Fibroblast of villous mesenchyme (primary cell): Measurements from ENCODE around the gene SPRN. TPM values are rescaled to one million over a fixed set of nuclear protein-coding genes. Genes with fewer than 3 reads are reported as not detected.

Experiments
- DNase-seq: peaks from one replicate; pipeline ENCODE4 v3.0.0-alpha.2; 2010; ENCODE audit warnings: low read depth
- H3K4me3 ChIP-seq: 2 replicates; pipeline ENCODE4 v1.5.1; 2011; ENCODE audit warnings: low read depth, mild to moderate bottlenecking, low read length
- total RNA-seq: library from RNA; depleted of rRNA; stranded (reverse); fragments of >200 nt; gene quantifications from 2 replicates; pipeline ENCODE4 v1.2.3, GENCODE V29; 2012
- TF ChIP-seq, protein P1 (sequence below): IDR thresholded peaks from 2 replicates; pipeline ENCODE4 v1.5.1; 2012; ENCODE audit warnings: low read depth, mild to moderate bottlenecking, low read length; ENCODE audit not compliant: insufficient read depth

The SPRN gene
- total RNA-seq, 1 donor, result 0.43 TPM

DNA sequence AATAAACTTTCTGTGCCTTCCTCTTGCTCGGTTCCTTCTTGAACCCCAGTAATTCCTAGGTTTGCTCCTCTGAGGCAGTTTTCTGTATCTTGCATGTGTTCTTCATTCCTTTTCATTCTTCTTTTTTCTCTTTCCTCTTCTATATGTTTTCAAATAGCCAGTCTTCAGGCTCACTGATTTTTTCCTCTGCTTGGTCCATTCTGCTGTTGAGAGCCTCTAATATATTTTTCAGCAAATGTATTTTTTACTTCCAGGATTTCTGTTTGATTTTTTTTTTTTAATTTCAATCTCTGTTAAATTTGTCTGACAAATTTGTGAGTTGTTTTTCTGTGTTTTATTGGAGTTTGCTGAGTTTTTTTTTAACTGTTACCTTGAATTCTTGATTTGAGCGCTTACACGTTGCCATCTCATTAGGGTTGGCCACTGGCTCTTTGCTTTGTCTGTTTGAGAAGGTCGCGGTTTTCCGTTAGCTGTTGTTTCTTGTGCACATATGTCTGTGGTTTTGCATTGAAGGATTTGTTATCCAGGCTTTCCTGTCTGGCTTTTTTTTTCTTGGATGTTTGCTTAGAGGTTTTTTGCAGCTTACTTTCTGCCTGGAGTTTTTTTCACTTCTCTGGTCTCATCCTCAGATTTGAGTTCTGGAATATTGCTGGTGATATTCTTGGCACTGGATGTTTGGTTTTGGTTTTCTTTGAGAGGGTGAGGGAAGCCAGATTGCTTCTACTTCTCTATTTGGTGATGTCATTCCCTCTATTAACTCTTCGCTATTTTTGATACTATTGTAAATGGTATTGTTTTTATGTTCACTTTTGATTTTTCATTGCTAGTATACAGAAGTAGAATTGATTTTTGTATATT is 12.7 kb downstream of the SPRN start:
- TF ChIP-seq, protein P1, sequence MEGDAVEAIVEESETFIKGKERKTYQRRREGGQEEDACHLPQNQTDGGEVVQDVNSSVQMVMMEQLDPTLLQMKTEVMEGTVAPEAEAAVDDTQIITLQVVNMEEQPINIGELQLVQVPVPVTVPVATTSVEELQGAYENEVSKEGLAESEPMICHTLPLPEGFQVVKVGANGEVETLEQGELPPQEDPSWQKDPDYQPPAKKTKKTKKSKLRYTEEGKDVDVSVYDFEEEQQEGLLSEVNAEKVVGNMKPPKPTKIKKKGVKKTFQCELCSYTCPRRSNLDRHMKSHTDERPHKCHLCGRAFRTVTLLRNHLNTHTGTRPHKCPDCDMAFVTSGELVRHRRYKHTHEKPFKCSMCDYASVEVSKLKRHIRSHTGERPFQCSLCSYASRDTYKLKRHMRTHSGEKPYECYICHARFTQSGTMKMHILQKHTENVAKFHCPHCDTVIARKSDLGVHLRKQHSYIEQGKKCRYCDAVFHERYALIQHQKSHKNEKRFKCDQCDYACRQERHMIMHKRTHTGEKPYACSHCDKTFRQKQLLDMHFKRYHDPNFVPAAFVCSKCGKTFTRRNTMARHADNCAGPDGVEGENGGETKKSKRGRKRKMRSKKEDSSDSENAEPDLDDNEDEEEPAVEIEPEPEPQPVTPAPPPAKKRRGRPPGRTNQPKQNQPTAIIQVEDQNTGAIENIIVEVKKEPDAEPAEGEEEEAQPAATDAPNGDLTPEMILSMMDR, result no peak
- H3K4me3 ChIP-seq, result no peak overlapping the region
- DNase-seq, result no peak

DNA sequence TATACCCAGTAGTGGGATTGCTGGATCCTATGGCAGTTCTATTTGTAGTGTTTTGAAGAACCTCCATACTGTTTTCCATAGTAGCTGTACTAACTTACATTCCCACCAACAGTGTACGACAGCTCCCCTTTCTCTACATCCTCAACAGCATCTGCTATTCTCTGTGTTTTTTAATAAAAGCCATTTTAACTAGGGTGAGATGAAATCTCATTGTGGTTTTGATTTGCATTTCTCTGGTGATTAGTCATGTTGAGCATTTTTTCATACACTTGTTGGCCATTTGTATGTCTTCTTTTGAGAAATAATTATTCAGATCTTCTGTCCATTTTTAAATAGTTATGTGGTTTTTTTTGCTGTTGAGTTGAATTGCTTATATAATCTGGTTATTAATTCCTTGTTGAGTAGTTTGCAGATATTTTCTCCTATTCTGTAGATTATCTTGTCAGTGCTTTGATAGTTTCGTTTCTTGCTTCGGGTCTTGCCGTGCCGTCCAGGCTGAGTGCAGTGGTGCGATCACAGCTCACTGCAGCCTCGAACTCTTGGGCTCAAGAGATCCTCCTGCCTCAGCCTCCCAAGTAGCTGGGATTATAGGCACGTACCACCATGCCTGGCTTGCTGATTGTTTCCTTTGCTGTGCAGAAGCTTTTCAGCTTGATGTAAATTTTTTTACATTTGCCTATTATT is 18.4 kb downstream of the SPRN start:
- no peak overlapping the region for H3K4me3 ChIP-seq
- peak; percentile 20 for DNase-seq
- TF ChIP-seq, protein P1, result no peak

DNA sequence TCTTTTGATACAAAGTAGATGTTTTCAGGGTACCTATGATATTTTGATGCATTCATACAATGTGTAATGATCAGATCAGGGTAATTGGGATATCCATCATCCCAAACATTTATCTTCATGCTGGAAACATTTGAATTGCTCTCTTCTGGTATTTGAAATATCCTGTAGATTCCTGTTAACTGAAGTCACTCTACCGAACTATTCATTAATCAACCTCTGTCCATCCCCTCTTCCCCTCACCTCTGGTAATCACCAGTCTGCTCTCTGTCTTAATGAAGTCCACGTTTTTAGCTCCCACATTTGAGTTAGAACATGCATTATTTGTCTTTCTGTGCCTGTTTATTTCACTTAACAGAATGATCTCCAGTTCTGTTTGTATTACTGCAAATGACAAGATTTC is 19.2 kb downstream of the SPRN start:
- no peak overlapping the region for H3K4me3 ChIP-seq
- no peak for DNase-seq
- TF ChIP-seq, protein P1, result no peak

DNA sequence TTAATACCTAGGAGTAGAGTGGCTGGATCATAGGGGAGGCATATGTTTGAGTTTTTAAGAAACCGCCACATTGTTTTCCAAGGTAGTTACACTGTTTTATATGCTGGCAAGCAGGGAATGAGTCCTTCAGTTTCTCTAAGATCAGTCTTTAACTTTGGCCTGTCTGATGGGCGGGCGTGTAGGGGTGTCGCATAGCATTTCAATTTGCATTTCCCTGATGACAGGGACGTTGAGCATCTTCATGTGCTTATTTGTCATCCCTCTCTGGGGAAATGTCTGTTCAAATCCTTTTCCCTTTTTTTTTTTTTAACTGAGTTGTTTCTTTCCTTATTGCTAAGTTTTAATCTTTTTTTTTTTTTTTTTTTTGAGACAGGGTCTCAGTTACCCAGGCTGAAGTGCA is 20.6 kb downstream of the SPRN start:
- DNase-seq, result no peak
- H3K4me3 ChIP-seq, result no peak overlapping the region
- TF ChIP-seq, protein P1, result no peak

DNA sequence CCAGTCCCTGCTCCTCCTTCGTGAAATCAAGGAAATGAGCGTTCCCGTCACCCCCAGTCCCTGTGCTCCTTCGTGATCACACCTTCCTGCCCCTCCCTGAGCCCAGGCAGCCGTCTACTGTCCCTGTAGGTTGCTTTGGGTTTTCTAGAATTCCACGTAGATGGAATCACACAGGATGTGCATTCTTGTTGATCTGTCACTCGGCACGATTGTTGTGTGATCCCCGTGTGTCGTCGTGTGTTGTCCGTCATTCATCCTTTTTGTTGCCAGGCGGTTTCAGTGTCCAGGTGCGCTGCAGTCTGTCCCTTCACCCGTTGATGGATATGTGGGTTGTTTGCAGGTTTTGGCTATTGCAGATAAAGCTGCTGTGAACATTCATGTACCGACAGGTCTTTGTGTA is 21.1 kb downstream of the SPRN start:
- no peak overlapping the region for H3K4me3 ChIP-seq
- no peak for DNase-seq
- TF ChIP-seq, protein P1, result no peak

DNA sequence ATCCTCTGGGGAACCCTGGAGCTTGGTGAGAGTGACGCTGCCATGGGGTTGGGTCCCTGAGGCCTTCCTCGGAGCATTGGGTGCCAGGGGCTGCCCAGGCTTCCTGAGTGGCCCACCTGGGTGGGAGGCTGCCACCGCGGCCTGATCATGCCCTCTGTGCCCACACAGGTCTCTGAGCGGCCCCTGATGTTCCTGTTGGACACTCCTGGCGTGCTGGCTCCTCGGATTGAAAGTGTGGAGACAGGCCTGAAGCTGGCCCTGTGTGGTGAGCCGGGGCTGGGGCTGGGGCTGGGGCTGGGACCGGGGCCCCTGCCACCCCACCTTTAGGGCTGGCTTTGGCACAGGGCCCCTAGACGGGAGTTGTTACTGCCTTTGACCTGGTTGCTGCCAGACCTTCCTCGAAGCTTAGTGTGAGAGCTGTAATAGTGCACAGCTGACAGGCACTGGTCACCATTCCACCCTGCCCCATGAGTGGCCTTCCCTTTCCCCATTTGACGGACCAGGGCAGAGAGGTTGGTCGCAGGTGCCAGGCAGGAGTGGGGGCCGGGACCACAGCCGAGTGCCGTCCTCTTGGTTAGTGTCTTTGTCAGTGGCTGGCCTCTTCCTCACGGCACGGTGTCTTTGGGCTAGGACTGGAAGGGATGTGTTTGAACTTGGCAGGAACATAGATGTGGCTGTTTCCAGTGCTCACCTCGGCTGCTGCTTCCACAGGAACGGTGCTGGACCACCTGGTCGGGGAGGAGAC is 22.3 kb downstream of the SPRN start:
- DNase-seq, result no peak
- TF ChIP-seq, protein P1, result no peak
- H3K4me3 ChIP-seq, result no peak overlapping the region
